HG03025 (cell line): ENCODE results near the gene NKAIN2.

Experiments
- ATAC-seq: cut with Tn5 transposase; IDR thresholded peaks from one replicate; pipeline ENCODE4 v1.9.1; 2021; ENCODE audit warnings: mild to moderate bottlenecking, moderate library complexity; ENCODE audit not compliant: unreplicated experiment, low FRiP score

Gene NKAIN2

DNA sequence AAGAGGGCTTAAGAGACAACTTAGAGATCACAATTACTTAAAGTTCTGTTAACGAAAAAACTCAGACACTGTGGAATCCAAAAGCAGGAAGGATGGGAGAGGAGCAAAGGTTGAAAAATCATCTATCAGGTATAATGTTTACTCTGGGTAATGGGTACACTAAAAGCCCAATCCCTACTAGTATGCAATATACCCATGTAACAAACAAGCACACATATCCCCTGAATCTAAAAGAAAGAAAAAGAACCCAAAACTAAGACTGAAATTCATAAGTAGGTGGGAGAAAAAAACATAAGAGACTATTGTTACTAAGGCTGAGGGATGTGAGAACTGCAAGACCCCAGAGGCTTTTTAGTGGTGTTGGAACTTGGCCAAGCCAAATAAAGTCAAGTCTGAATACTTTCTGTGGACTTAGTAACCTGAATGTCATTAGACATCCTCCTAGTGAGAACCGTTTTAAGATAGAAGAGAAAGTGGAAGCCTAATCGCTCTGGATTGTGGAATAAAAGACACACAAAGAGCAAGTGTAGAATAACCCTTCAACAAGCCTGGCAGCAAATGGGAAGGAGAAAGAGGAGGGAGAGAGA, 969.2 kb downstream of the NKAIN2 start:
- ATAC-seq, result no peak

DNA sequence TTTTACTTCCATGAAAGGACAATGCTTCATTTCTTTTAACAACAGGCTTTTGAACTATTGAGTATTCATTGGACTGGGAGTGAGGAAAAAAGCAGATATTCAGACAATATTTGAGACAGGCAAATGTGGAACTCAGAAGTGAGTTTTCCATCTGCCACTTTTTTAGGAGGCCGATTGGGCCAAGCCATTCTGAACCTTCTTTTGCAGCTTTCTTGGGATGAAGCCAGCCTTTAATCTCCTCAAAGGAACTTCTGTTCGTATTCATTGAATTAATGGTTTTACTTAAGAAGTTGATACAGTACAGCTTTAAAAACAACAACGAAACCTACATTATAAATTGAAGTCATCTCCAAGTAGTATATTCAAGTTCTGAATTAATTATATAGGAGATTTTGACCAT, 971.5 kb downstream of the NKAIN2 start:
- no peak for ATAC-seq

- no peak for ATAC-seq
These were observed 974.2 kb downstream of the NKAIN2 start for GRCh38 chr6:124777863-124778262.

DNA sequence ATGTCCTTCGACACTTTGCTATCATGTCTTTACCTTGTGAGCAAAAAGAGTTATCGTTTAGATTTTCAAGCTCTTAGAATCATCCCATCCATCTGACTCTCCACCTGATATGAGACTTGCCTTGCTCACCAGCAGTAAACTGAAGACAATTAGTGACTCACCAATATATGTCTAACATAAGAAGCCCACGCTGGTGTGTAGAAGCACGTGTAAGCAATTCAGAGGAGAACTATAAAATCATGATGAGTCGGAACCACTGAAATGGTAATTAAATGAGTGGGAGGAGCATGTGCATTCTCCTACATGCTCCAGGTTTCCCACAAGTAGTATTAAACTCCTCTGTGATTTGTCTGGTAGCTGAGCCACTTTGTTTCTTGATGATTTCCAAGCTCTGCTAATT, 977.0 kb downstream of the NKAIN2 start:
- ATAC-seq, result no peak

DNA sequence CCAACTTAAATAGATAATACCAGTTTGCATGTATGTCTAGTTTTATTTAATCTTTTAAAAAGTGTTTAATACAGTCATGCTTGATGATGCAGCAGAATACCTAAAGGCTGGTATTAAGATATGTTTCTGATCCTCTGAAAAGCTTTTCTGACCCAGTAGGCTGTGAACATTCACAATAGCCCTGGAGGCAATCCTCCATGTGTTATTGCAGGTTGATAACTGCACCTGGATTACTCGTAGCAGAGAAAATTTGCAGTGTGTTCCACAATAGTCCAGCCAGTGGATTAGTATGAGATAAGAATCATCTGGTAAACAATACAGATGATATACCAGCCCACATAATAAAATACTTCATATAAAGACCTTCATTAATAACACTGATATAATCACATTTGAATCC, 979.7 kb downstream of the NKAIN2 start:
- no peak for ATAC-seq

DNA sequence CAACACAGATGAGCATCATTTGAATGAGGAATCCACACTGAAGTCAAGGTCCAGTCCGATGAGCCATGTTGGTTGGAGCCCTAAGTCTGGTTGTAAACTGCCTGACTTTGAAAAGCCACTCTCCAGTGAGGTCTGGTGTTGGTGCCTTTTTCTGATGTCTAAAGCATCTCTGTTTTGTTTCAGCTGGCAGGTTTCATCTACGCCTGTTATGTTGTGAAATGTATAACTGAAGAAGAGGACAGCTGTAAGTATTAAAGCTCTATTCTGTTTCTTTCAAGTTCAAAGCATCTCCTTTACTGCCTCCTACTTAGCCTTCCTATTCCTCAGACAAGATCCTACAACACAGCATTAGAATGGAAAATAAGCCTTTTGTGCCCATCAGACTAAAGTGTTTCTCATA, 987.5 kb downstream of the NKAIN2 start:
- no peak for ATAC-seq

- no peak for ATAC-seq
These were observed 988.7 kb downstream of the NKAIN2 start for GRCh38 chr6:124792386-124792785.

DNA sequence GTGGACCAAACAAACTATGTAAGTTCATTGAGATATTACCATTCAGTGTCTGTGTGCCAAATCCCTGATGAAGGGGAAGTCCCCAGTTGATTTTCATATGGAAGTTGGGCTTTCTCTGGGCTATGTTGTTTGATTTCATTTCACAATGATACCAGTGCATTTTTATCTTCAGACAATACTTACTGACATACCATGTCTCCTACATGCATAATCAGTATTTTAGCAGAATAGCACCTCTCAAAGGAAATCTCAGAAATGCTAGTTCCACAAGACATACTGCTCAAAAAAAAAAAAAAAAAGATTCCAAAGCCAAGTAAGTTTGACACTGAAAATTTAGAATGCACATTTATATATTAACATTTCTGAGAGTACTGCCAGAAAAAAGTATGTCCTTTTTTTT, 989.7 kb downstream of the NKAIN2 start:
- no peak for ATAC-seq

GRCh38 chr6:124795643-124796463, 992.2 kb downstream of the NKAIN2 start:
- ATAC-seq, result no peak

- ATAC-seq, result no peak
These were observed 992.9 kb downstream of the NKAIN2 start for GRCh38 chr6:124796464-124796970.

GRCh38 chr6:124797224-124797623, 993.6 kb downstream of the NKAIN2 start:
- no peak for ATAC-seq

GRCh38 chr6:124798942-124799496, 995.4 kb downstream of the NKAIN2 start:
- no peak for ATAC-seq

- ATAC-seq, result no peak
These were observed 996.0 kb downstream of the NKAIN2 start for GRCh38 chr6:124799638-124800037.

- ATAC-seq, result no peak
These were observed 996.6 kb downstream of the NKAIN2 start for GRCh38 chr6:124800222-124800621.

GRCh38 chr6:124812067-124812466, 1008.4 kb downstream of the NKAIN2 start:
- no peak for ATAC-seq

- no peak for ATAC-seq
These were observed 1015.7 kb downstream of the NKAIN2 start for GRCh38 chr6:124819346-124819745.

GRCh38 chr6:124822204-124822613, 1018.5 kb downstream of the NKAIN2 start:
- ATAC-seq, result no peak

DNA sequence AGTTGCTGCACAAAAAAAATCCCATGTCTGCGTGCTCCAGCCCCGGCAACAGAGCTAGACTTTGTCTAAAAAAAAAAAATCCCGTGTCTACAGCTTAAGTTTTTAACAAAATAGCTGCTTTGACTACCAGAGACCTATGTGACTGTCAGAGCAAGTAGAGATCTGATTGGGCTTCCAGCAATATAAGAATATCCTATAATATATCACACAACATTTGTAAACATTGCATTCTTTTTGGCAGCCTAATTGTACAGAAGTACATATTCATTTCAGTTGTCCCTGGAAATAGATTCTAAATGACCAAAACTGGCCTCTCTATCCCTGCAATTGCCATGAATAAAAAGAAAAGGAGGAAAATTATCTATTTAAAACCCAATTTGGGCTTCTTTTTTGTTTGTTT, 1019.1 kb downstream of the NKAIN2 start:
- ATAC-seq, result no peak

DNA sequence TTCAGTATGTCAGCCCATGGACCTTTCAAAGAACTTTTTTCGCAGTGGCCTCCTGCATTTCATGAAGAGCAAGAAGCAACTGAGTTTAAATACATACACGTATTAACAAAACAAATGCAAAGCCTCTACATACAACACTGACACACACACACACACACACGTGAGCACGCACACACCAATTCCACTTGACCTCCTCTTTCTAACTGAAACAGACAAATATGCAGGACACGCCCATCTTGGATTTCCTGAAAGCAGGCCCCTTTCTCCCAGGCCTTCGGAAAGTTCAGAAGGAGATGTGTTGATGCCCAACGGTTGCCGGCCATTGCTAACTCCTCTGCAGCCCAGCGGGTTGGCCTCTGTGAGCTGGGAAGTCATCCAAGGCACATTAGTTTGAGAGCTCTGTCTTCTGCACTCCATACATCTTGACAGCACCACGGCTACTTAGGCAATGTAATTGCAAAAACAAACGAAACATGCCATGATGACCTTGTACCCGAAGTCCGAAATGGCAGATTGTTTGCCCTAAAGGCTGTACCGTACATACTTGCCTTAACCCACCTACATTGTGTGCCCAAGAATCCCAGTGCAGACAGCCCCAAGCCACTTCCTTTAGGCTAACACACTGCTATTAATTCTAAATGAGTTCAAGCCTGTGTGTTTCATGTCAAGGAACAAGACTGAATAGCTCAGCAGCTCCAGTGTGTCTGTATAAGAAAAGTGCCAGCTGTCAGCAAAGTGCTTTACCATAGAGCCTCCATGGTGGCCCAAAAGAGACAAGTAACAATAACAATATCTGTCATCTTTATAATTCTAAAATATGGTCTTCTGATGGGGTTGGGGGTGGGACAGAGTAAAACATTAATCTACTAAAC, 1019.8 kb downstream of the NKAIN2 start:
- ATAC-seq, result no peak

GRCh38 chr6:124825564-124825963, 1021.9 kb downstream of the NKAIN2 start:
- no peak for ATAC-seq

- ATAC-seq, result no peak
These were observed 1026.2 kb downstream of the NKAIN2 start for GRCh38 chr6:124829822-124830221.
